PC-3 (cell line): Measurements from ENCODE around the gene NRXN2.

ENCODE experiments used
- EZH2 ChIP-seq: fragments of 300-600 bp; sonication (generic); IDR thresholded peaks from one replicate; pipeline ENCODE4 v1.6.1; 2017; ENCODE audit warnings: antibody characterized with exemption, mild to moderate bottlenecking, low read length; ENCODE audit not compliant: unreplicated experiment
- EZH2phosphoT487 ChIP-seq: fragments of 300-600 bp; sonication (generic); IDR thresholded peaks from 2 replicates; pipeline ENCODE4 v1.6.1; 2018; ENCODE audit warnings: mild to moderate bottlenecking, antibody characterized with exemption, low read length, borderline replicate concordance
- TF ChIP-seq, protein P1 (sequence below): fragments of 300-600 bp; sonication (generic); conservative IDR thresholded peaks from 2 replicates; pipeline ENCODE4 v1.5.1; 2017; ENCODE audit warnings: antibody characterized with exemption, low read depth, mild to moderate bottlenecking, low read length

- TF ChIP-seq, protein P1, sequence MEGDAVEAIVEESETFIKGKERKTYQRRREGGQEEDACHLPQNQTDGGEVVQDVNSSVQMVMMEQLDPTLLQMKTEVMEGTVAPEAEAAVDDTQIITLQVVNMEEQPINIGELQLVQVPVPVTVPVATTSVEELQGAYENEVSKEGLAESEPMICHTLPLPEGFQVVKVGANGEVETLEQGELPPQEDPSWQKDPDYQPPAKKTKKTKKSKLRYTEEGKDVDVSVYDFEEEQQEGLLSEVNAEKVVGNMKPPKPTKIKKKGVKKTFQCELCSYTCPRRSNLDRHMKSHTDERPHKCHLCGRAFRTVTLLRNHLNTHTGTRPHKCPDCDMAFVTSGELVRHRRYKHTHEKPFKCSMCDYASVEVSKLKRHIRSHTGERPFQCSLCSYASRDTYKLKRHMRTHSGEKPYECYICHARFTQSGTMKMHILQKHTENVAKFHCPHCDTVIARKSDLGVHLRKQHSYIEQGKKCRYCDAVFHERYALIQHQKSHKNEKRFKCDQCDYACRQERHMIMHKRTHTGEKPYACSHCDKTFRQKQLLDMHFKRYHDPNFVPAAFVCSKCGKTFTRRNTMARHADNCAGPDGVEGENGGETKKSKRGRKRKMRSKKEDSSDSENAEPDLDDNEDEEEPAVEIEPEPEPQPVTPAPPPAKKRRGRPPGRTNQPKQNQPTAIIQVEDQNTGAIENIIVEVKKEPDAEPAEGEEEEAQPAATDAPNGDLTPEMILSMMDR = no peak
- TF ChIP-seq EZH2 = no peak
- TF ChIP-seq EZH2phosphoT487 = no peak
These were observed 154.3 kb downstream of the NRXN2 start for GRCh38 chr11:64568584-64569140.
